Activated T-cell treated with anti-CD3 and anti-CD28 coated beads for 24 hours (primary cell): ENCODE measurements around the gene BACH1.

ENCODE experiments used
- DNase-seq: peaks from one replicate; pipeline ENCODE4 v3.0.0-alpha.2; 2020; ENCODE audit warnings: low read depth

BACH1 gene

DNA sequence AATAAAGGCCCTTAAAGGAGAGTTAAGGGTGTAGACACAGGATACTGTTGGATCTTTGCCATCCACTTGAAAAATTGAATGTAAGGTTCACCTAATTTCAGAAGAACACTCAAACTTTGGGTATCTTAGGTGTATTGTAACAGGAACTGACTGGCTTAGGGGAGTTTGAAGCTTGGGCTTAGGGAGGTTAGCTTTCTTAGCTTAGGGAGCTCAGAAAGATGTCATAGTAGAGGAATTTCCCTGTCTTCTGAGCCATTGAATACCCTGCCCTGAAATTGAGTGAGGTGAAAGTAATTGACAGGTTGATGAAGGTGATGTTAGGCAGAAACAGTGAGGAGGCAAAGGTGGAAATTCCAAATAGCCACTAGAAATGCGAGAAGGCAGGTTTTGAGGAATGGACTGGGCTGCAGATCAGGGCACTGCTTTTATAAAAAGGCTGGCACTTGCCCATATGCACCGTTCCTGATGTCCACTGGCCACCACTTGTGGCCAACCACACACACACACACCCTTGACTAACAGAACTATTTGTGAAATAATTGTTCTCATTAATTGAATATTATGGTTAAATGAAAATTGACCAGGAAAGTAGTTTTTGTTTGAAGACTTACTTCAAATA lies 16.5 kb downstream of the BACH1 start:
- DNase-seq, result no peak

DNA sequence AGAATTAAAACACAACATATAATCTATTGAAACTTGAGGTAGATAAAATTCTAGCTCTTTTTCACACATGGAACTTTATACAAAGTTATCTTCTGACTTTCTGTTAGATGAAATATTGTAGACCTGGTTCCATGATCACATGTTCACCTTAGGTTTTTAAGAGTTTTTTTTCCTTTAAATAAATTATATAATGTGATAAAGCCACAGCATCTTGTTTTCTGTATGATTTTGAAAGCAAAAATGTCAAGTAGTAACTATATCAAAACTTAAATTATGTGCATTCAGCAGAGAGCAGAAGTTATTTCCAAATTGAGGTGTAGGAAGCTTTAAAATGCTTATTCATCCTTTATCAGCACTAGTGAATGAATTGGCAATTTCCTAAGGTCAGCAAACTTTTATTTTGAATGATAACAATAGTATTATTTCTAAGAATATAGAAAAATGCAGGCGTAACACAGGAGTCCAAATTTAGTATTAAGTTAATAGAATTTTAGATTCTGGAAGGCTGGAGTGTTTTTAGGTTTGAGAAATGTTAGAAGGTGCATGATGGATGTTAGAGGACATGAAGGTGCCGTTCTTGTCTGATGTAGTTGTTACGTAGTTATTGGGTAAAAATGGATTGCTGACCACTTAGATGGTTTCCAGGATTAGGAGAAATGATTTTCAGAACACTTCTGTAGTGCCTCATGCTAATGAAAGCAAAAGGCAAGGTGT lies 17.5 kb downstream of the BACH1 start:
- DNase-seq, result no peak

GRCh38 chr21:29316806-29317205 lies 18.1 kb downstream of the BACH1 start:
- no peak for DNase-seq

- DNase-seq, result no peak
These were observed 19.6 kb downstream of the BACH1 start for GRCh38 chr21:29318354-29318753.

DNA sequence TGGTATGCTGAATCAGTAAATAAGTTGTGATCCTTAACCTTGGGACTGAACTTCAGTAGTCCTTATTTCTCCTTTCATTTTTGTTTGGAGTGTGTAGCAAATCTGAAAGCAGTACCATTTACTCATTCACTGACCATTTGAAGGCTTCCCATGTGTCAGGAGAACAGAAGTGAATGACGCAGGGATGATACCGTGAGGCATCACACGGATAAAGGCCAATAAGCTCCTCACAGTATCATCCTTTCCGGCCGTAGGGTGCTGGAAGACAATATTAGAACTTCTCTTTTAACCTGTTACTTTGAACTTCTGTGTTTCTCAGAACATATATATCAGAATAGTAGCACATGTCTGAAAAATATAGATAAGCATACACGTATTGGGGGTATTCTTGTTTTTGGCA lies 21.3 kb downstream of the BACH1 start:
- no peak for DNase-seq

- no peak for DNase-seq
These were observed 22.5 kb downstream of the BACH1 start for GRCh38 chr21:29321217-29321616.

GRCh38 chr21:29321932-29322928 lies 23.5 kb downstream of the BACH1 start:
- no peak for DNase-seq

DNA sequence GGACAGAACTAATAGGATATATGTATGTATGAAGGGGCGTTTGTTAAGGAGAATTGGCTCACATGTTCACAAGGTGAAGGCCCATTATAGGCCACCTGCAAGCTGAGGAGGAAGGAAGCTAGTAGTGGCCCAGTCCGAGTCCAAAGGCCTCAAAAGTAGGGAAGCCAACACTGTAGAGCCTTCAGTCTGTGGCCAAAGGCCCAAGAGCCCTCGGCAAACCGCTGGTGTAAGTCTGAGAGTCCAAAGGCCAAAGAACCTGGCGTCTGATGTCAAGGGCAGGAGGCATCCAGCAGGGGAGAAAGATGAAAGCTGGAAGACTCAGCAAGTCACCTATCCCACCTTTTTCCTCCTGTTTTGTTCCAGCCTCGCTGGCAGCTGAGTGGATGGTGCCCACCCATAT lies 24.5 kb downstream of the BACH1 start:
- no peak for DNase-seq

DNA sequence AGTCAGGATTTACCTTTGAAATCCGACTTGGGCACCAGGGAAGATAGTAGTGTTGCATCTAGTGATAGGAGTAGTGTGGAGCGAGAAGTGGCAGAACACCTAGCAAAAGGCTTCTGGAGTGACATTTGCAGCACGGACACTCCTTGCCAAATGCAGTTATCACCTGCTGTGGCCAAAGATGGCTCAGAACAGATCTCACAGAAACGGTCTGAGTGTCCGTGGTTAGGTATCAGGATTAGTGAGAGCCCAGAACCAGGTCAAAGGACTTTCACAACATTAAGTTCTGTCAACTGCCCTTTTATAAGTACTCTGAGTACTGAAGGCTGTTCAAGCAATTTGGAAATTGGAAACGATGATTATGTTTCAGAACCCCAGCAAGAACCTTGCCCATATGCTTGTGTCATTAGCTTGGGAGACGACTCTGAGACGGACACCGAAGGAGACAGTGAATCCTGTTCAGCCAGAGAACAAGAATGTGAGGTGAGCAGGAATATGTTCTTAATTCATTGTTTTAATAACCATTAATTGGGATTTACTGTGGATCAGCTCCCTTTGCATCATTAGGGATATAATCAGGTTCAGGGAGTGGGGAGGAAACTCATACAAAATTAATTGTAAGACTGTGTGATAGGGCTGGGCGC lies 28.3 kb downstream of the BACH1 start:
- DNase-seq, result no peak

DNA sequence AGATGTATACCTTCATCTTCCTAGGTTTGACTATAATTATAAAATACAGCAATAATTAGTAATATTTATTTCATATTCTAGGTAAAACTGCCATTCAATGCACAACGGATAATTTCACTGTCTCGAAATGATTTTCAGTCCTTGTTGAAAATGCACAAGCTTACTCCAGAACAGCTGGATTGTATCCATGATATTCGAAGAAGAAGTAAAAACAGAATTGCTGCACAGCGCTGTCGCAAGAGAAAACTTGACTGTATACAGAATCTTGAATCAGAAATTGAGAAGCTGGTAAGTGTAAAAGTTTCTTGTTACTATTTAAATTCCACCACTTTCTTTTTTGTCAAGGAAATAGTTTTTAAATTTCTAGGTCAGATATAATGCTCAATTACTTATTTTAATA lies 30.7 kb downstream of the BACH1 start:
- DNase-seq, result no peak

DNA sequence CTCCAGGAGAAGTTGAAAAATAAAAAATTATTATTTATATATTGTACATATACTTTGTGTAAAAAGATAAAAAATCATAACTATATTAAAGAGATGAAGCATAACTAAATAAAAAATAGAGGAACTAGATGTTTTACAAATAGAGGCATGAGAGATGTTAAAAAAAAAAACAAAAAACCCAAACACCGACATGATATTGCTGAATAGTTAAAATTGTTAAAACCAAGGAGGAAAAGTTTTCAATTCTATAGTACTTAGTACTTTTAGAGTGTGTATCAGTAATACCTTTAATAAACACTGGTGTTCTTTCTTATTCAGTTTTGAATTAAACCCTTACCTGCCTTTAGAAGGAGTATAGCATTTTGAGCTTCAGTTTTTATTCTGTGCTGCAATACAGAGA lies 32.1 kb downstream of the BACH1 start:
- no peak for DNase-seq

- no peak for DNase-seq
These were observed 34.0 kb downstream of the BACH1 start for GRCh38 chr21:29332461-29333362.

DNA sequence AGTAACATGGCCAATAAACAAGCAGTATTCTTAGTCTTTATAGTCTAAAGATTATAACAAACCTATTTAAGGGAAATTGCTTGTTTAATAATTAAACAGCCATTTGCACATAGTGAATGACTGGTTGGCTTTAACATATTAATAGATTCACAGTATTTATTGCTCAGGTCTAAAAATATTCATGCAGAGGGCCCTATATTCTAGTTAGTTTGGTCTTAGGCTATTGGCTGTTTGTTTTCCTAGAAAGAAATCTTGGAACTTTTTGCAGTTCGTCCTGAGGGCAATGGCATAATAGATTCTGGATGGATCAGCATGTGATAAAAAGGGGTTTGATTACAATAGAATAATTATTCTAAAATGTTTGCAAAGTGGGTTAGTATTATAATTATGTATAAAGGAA lies 34.7 kb downstream of the BACH1 start:
- DNase-seq, result no peak

GRCh38 chr21:29334717-29335428 lies 36.2 kb downstream of the BACH1 start:
- DNase-seq, result no peak

- no peak for DNase-seq
These were observed 37.0 kb downstream of the BACH1 start for GRCh38 chr21:29335720-29336119.

- no peak for DNase-seq
These were observed 39.5 kb downstream of the BACH1 start for GRCh38 chr21:29338256-29338655.

- DNase-seq, result no peak
These were observed 41.5 kb downstream of the BACH1 start for GRCh38 chr21:29340228-29340627.

- DNase-seq, result peak; percentile 33
These were observed 43.7 kb downstream of the BACH1 start for GRCh38 chr21:29342363-29342957.

- no peak for DNase-seq
These were observed 44.8 kb downstream of the BACH1 start for GRCh38 chr21:29343519-29343918.

- DNase-seq, result no peak
These were observed 47.6 kb downstream of the BACH1 start for GRCh38 chr21:29346281-29346680.
